Neural cell (in vitro differentiated cells): ENCODE data around the gene VCP. TPM values are rescaled to one million over a fixed set of nuclear protein-coding genes. Genes with fewer than 3 reads are reported as not detected.

Experiments used
- H2AFZ ChIP-seq: fragments of 200-600, 300-800 bp; sonication (generic), shearing (Covaris generic); 2 replicates; pipeline ENCODE4 v1.6.0; 2014; ENCODE audit warnings: low read depth, mild to moderate bottlenecking, antibody characterized with exemption, low read length, moderate library complexity
- H3F3A ChIP-seq: fragments of 200-600 bp; shearing (Covaris generic); 2 replicates; pipeline ENCODE4 v1.6.1; 2016; ENCODE audit warnings: mild to moderate bottlenecking, moderate library complexity, mixed read lengths, antibody characterized with exemption, low read length; ENCODE audit not compliant: insufficient read depth, poor library complexity, severe bottlenecking
- H3K27ac ChIP-seq: fragments of 200-600, 300-800 bp; sonication (generic), shearing (Covaris generic); 2 replicates; pipeline ENCODE4 v1.5.1; 2014; ENCODE audit warnings: mild to moderate bottlenecking, low read length, moderate library complexity
- H3K27me3 ChIP-seq: fragments of 300-800, 200-600 bp; sonication (generic), shearing (Covaris generic); 2 replicates; pipeline ENCODE4 v1.6.0; 2014; ENCODE audit warnings: mild to moderate bottlenecking, low read depth, low read length, moderate library complexity; ENCODE audit not compliant: insufficient read depth
- H3K36me3 ChIP-seq: fragments of 300-800, 200-600 bp; sonication (generic), shearing (Covaris generic); 2 replicates; pipeline ENCODE4 v1.5.1; 2014; ENCODE audit warnings: mild to moderate bottlenecking, antibody characterized with exemption, low read length, moderate library complexity; ENCODE audit not compliant: insufficient read depth
- H3K4me2 ChIP-seq: fragments of 300-800, 200-600 bp; sonication (generic), shearing (Covaris generic); 2 replicates; pipeline ENCODE4 v1.6.0; 2014; ENCODE audit warnings: mild to moderate bottlenecking, low read length
- H3K4me3 ChIP-seq: fragments of 300-800, 200-600 bp; sonication (generic), shearing (Covaris generic); 2 replicates; pipeline ENCODE4 v1.5.1; 2014; ENCODE audit warnings: mild to moderate bottlenecking, low read length, moderate library complexity
- H3K79me2 ChIP-seq: fragments of 200-600 bp; shearing (Covaris generic); replicated peaks from 2 replicates; pipeline ENCODE4 v1.6.0; 2014; ENCODE audit warnings: mild to moderate bottlenecking, low read length, moderate library complexity; ENCODE audit not compliant: insufficient read depth
- H3K9ac ChIP-seq: fragments of 300-800, 200-600 bp; sonication (generic), shearing (Covaris generic); 2 replicates; pipeline ENCODE4 v1.6.1; 2016; ENCODE audit warnings: mild to moderate bottlenecking, low read length, mixed read lengths
- H3K9me2 ChIP-seq: fragments of 200-600 bp; shearing (Covaris generic); 2 replicates; pipeline ENCODE4 v1.6.1; 2016; ENCODE audit warnings: mild to moderate bottlenecking, low read length, mixed read lengths; ENCODE audit not compliant: insufficient read depth
- H3K9me3 ChIP-seq: fragments of 200-600, 300-800 bp; sonication (generic), shearing (Covaris generic); 2 replicates; pipeline ENCODE4 v1.6.1; 2016; ENCODE audit warnings: mild to moderate bottlenecking, mixed run types, low read length, moderate library complexity, mixed read lengths
- H4K20me1 ChIP-seq: fragments of 200-600 bp; shearing (Covaris generic); 2 replicates; pipeline ENCODE4 v1.6.1; 2016; ENCODE audit warnings: mild to moderate bottlenecking, mixed run types; ENCODE audit not compliant: insufficient read depth
- EP300 ChIP-seq: fragments of 450-650 bp; conservative IDR thresholded peaks from 2 replicates; pipeline ENCODE4 v1.6.1; 2014; ENCODE audit warnings: antibody characterized with exemption, mild to moderate bottlenecking, moderate library complexity; ENCODE audit not compliant: poor library complexity, severe bottlenecking
- EZH2 ChIP-seq: fragments of 200-600, 300-800 bp; shearing (Covaris generic), sonication (generic); IDR thresholded peaks from 2 replicates; pipeline ENCODE4 v1.6.1; 2014; ENCODE audit warnings: antibody characterized with exemption, low read length, borderline replicate concordance, mild to moderate bottlenecking; ENCODE audit not compliant: insufficient read depth, poor library complexity, severe bottlenecking
- MXI1 ChIP-seq: fragments of 450-650 bp; conservative IDR thresholded peaks from 2 replicates; pipeline ENCODE4 v1.6.1; 2014; ENCODE audit warnings: antibody characterized with exemption, mild to moderate bottlenecking; ENCODE audit not compliant: poor library complexity, severe bottlenecking
- POLR2AphosphoS5 ChIP-seq: IDR thresholded peaks from 2 replicates; pipeline ENCODE4 v1.6.1; 2012
- RAD21 ChIP-seq: fragments of 450-650 bp; conservative IDR thresholded peaks from 2 replicates; pipeline ENCODE4 v1.6.1; 2014; ENCODE audit warnings: antibody characterized with exemption, mild to moderate bottlenecking, moderate library complexity
- SMC3 ChIP-seq: fragments of 450-650 bp; conservative IDR thresholded peaks from 2 replicates; pipeline ENCODE4 v1.6.1; 2014; ENCODE audit warnings: antibody characterized with exemption, mild to moderate bottlenecking, moderate library complexity; ENCODE audit not compliant: poor library complexity
- TAF1 ChIP-seq: IDR thresholded peaks from 2 replicates; pipeline ENCODE4 v1.6.1; 2012; ENCODE audit warnings: low read depth
- polyA plus RNA-seq: library from polyadenylated mRNA; depleted of rRNA; stranded (reverse); fragments of >200 nt; gene quantifications from 2 replicates; pipeline ENCODE4 v1.2.3, GENCODE V29; 2014
- TF ChIP-seq, protein P1 (sequence below): fragments of 450-650 bp; IDR thresholded peaks from 2 replicates; pipeline ENCODE4 v1.5.1; 2014; ENCODE audit warnings: antibody characterized with exemption, mild to moderate bottlenecking, moderate library complexity; ENCODE audit not compliant: poor library complexity, severe bottlenecking
- TF ChIP-seq, protein P2 (sequence below): IDR thresholded peaks from 2 replicates; pipeline ENCODE4 v1.6.1; 2012; ENCODE audit warnings: borderline replicate concordance

Gene VCP
- polyA plus RNA-seq, 1 donor from 2014 or later = 139 TPM

DNA sequence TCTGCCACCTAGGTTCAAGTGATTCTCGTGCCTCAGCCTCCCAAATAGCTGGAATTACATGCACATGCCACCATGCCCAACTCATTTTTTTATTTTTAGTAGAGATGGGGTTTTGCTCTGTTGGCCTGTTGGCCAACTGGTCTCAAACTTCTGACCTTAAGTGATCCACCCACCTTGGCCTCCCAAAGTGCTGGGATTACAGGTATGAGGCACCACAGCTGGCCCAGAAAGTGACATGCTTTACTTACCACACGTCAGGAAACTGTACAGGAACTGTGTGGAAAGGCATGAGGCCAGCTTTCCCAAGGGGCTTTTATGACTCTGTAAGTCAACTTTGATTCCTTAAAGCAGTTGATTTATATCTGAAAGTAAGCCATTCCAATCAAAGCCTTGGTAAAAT is 57.9 kb downstream of the VCP start:
- Histone ChIP-seq H3K4me2 (no peak overlapping the region), H3K36me3 (peaks cover 7% of the 10 kb centered on the region), H3K9ac (no peak overlapping the region), H3F3A (no peaks in the 10 kb centered on the region), H3K79me2 (no peaks in the 10 kb centered on the region), H3K9me2 (no peaks in the 10 kb centered on the region), H3K27me3 (no peaks in the 10 kb centered on the region), H4K20me1 (no peaks in the 10 kb centered on the region), H3K4me3 (no peak overlapping the region), H3K9me3 (peaks cover 5% of the 10 kb centered on the region), H3K27ac (no peak overlapping the region), H2AFZ (no peak overlapping the region)
- TF ChIP-seq MXI1 (no peak), RAD21 (no peak), SMC3 (no peak), EZH2 (no peak), POLR2AphosphoS5 (no peak), TAF1 (no peak), EP300 (no peak)
- TF ChIP-seq, protein P1, sequence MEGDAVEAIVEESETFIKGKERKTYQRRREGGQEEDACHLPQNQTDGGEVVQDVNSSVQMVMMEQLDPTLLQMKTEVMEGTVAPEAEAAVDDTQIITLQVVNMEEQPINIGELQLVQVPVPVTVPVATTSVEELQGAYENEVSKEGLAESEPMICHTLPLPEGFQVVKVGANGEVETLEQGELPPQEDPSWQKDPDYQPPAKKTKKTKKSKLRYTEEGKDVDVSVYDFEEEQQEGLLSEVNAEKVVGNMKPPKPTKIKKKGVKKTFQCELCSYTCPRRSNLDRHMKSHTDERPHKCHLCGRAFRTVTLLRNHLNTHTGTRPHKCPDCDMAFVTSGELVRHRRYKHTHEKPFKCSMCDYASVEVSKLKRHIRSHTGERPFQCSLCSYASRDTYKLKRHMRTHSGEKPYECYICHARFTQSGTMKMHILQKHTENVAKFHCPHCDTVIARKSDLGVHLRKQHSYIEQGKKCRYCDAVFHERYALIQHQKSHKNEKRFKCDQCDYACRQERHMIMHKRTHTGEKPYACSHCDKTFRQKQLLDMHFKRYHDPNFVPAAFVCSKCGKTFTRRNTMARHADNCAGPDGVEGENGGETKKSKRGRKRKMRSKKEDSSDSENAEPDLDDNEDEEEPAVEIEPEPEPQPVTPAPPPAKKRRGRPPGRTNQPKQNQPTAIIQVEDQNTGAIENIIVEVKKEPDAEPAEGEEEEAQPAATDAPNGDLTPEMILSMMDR = no peak
- TF ChIP-seq, protein P2, sequence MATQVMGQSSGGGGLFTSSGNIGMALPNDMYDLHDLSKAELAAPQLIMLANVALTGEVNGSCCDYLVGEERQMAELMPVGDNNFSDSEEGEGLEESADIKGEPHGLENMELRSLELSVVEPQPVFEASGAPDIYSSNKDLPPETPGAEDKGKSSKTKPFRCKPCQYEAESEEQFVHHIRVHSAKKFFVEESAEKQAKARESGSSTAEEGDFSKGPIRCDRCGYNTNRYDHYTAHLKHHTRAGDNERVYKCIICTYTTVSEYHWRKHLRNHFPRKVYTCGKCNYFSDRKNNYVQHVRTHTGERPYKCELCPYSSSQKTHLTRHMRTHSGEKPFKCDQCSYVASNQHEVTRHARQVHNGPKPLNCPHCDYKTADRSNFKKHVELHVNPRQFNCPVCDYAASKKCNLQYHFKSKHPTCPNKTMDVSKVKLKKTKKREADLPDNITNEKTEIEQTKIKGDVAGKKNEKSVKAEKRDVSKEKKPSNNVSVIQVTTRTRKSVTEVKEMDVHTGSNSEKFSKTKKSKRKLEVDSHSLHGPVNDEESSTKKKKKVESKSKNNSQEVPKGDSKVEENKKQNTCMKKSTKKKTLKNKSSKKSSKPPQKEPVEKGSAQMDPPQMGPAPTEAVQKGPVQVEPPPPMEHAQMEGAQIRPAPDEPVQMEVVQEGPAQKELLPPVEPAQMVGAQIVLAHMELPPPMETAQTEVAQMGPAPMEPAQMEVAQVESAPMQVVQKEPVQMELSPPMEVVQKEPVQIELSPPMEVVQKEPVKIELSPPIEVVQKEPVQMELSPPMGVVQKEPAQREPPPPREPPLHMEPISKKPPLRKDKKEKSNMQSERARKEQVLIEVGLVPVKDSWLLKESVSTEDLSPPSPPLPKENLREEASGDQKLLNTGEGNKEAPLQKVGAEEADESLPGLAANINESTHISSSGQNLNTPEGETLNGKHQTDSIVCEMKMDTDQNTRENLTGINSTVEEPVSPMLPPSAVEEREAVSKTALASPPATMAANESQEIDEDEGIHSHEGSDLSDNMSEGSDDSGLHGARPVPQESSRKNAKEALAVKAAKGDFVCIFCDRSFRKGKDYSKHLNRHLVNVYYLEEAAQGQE = no peak

DNA sequence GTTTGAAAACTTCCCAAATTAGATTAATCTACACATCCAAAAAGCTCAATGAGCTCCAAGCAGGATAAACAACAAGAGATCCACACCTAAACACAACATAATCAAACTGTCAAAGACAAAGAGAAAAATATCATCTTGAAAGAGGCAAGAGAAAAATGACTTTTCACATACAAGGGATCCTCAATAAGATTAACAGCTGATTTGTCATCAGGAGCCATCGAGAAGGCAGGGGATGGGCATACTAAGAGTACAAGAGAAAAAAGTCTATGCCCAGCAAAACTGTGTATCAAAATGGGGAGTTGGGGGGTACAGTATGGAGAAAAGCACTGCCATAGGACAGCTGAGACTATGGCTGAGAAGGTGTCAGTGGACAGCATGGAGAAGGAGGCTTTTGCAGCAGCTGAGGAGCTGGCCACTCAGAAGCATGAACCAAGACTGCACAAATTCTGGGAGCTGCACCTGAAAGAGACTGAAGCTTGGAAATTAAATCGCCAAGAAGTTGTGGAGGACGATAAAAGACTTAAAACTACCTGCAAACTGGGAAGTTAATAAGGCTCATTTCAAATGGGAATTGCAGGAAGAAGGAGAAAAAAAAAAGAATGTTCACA is 62.0 kb downstream of the VCP start:
- H3K4me2 ChIP-seq = no peak overlapping the region
- no peaks in the 10 kb centered on the region for H3K79me2 ChIP-seq
- H3K9me3 ChIP-seq = peaks cover 5% of the 10 kb centered on the region
- H4K20me1 ChIP-seq = no peaks in the 10 kb centered on the region
- H3K4me3 ChIP-seq = no peak overlapping the region
- no peaks in the 10 kb centered on the region for H3K27me3 ChIP-seq
- no peak overlapping the region for H3K9ac ChIP-seq
- no peak for TF ChIP-seq TAF1
- TF ChIP-seq, protein P1 = no peak
- TF ChIP-seq, protein P2 = no peak
- TF ChIP-seq SMC3 = no peak
- no peak for TF ChIP-seq MXI1
- no peak for TF ChIP-seq POLR2AphosphoS5
- no peak for TF ChIP-seq EZH2
- TF ChIP-seq EP300 = no peak
- no peaks in the 10 kb centered on the region for H3K9me2 ChIP-seq
- no peaks in the 10 kb centered on the region for H3F3A ChIP-seq
- H3K27ac ChIP-seq = no peak overlapping the region
- no peak overlapping the region for H2AFZ ChIP-seq
- H3K36me3 ChIP-seq = peaks cover 7% of the 10 kb centered on the region
